GM19397 (cell line): Measurements from ENCODE around the gene SESN2.

Experiments
- ATAC-seq: cut with Tn5 transposase; IDR thresholded peaks from one replicate; pipeline ENCODE4 v1.9.1; 2021; ENCODE audit warnings: mild to moderate bottlenecking, moderate library complexity; ENCODE audit not compliant: unreplicated experiment

The SESN2 gene

GRCh38 chr1:28282426-28283407, 23.4 kb downstream of the SESN2 start:
- ATAC-seq, result no peak

GRCh38 chr1:28286111-28286510, 26.8 kb downstream of the SESN2 start:
- no peak for ATAC-seq

- ATAC-seq, result no peak
Measured at GRCh38 chr1:28288487-28288886, 29.2 kb downstream of the SESN2 start.

GRCh38 chr1:28290851-28291250, 31.5 kb downstream of the SESN2 start:
- no peak for ATAC-seq

- ATAC-seq, result no peak
Measured at GRCh38 chr1:28291711-28292110, 32.4 kb downstream of the SESN2 start.

GRCh38 chr1:28295936-28296335, 36.6 kb downstream of the SESN2 start:
- no peak for ATAC-seq

GRCh38 chr1:28296401-28297261, 37.3 kb downstream of the SESN2 start:
- ATAC-seq, result no peak

GRCh38 chr1:28297826-28298225, 38.5 kb downstream of the SESN2 start:
- no peak for ATAC-seq

- ATAC-seq, result no peak
Measured at GRCh38 chr1:28298438-28298837, 39.1 kb downstream of the SESN2 start.

- no peak for ATAC-seq
Measured at GRCh38 chr1:28301368-28302174, 42.3 kb downstream of the SESN2 start.

GRCh38 chr1:28302247-28302646, 42.9 kb downstream of the SESN2 start:
- ATAC-seq, result no peak

- ATAC-seq, result no peak
Measured at GRCh38 chr1:28306301-28306949, 47.1 kb downstream of the SESN2 start.

- no peak for ATAC-seq
Measured at GRCh38 chr1:28308750-28309149, 49.4 kb downstream of the SESN2 start.

GRCh38 chr1:28309702-28310101, 50.4 kb downstream of the SESN2 start:
- ATAC-seq, result no peak

- no peak for ATAC-seq
Measured at GRCh38 chr1:28313702-28314546, 54.6 kb downstream of the SESN2 start.

GRCh38 chr1:28314547-28314941, 55.2 kb downstream of the SESN2 start:
- no peak for ATAC-seq

GRCh38 chr1:28317014-28317413, 57.7 kb downstream of the SESN2 start:
- no peak for ATAC-seq

GRCh38 chr1:28322194-28322593, 62.9 kb downstream of the SESN2 start:
- no peak for ATAC-seq

GRCh38 chr1:28323720-28324119, 64.4 kb downstream of the SESN2 start:
- ATAC-seq, result no peak
